ENCODE results near the gene POU6F1. TPM values are rescaled to one million over a fixed set of nuclear protein-coding genes. Genes with fewer than 3 reads are reported as not detected.

The POU6F1 gene
- total and polyA plus RNA-seq, 2 donors from 2014 or later = 5.2 to 20.0 TPM

- no peak overlapping the region for H3K4me3 ChIP-seq (ENCODE audit: low read length in 3 of 3)
- no peaks in the 10 kb centered on the region for H3K27me3 ChIP-seq (ENCODE audit: control insufficient read depth, insufficient read depth, low read length)
- no peak overlapping the region for H3K9ac ChIP-seq (ENCODE audit: low read length in 3 of 3)
- DNase-seq (no peak), FAIRE-seq (no peak)
- H3K9me3 ChIP-seq (ENCODE audit: control insufficient read depth in 2 of 3, insufficient read depth in 1 of 3, low read length in 3 of 3) = no peaks in the 10 kb centered on the region
- intact Hi-C loops (cut with DNase I) = no loop called here
- TF ChIP-seq CTCF (IDR thresholded peaks at IDR 0.05; ENCODE audit: borderline replicate concordance, extremely low read depth, insufficient read depth) = no peak
- no peaks in the 10 kb centered on the region for H3K4me1 ChIP-seq (ENCODE audit: control insufficient read depth in 2 of 3, insufficient read depth in 2 of 3, low read depth in 1 of 3, low read length in 3 of 3)
- no peak overlapping the region for H3K27ac ChIP-seq (ENCODE audit: low read depth in 2 of 2, low read length in 2 of 2)
- H3K36me3 ChIP-seq (ENCODE audit: control insufficient read depth in 2 of 3, insufficient read depth in 3 of 3, low read length in 3 of 3) = no peaks in the 10 kb centered on the region
Measured at GRCh38 chr12:51253276-51253675, 35.4 kb upstream of the POU6F1 start.

GRCh38 chr12:51247523-51248206 lies 29.8 kb upstream of the POU6F1 start:
- Histone ChIP-seq H3K4me3 (ENCODE audit: low read length in 3 of 3) (no peak overlapping the region), H3K36me3 (ENCODE audit: control insufficient read depth in 2 of 3, insufficient read depth in 3 of 3, low read length in 3 of 3) (peaks cover 0 to 21% (median 7%) of the 10 kb centered on the region in 3 donors), H3K27me3 (ENCODE audit: control insufficient read depth, insufficient read depth, low read length) (no peaks in the 10 kb centered on the region), H3K9ac (ENCODE audit: low read length in 3 of 3) (no peak overlapping the region), H3K9me3 (ENCODE audit: control insufficient read depth in 2 of 3, insufficient read depth in 1 of 3, low read length in 3 of 3) (no peaks in the 10 kb centered on the region), H3K4me1 (ENCODE audit: control insufficient read depth in 2 of 3, insufficient read depth in 2 of 3, low read depth in 1 of 3, low read length in 3 of 3) (peaks cover 3 to 18% (median 6%) of the 10 kb centered on the region in 3 donors), H3K27ac (ENCODE audit: low read depth in 2 of 2, low read length in 2 of 2) (peak overlapping the region; percentile 53 to 66)
- intact Hi-C loops (cut with DNase I) = no loop called here
- FAIRE-seq = no peak
- TF ChIP-seq CTCF (IDR thresholded peaks at IDR 0.05; ENCODE audit: borderline replicate concordance, extremely low read depth, insufficient read depth) = no peak
- DNase-seq = peak in 2 of 5 donors; percentile 27 to 34

- TF ChIP-seq CTCF (IDR thresholded peaks at IDR 0.05; ENCODE audit: borderline replicate concordance, extremely low read depth, insufficient read depth) = no peak
- peaks cover 3 to 24% (median 6%) of the 10 kb centered on the region in 3 donors for H3K4me1 ChIP-seq (ENCODE audit: control insufficient read depth in 2 of 3, insufficient read depth in 2 of 3, low read depth in 1 of 3, low read length in 3 of 3)
- intact Hi-C loops (cut with DNase I) = no loop called here
- no peaks in the 10 kb centered on the region for H3K9me3 ChIP-seq (ENCODE audit: control insufficient read depth in 2 of 3, insufficient read depth in 1 of 3, low read length in 3 of 3)
- peak overlapping the region; percentile 61 to 79 for H3K27ac ChIP-seq (ENCODE audit: low read depth in 2 of 2, low read length in 2 of 2)
- peak overlapping the region in 1 of 3 donors; percentile 37 for H3K9ac ChIP-seq (ENCODE audit: low read length in 3 of 3)
- peak overlapping the region in 1 of 3 donors; percentile 26 for H3K4me3 ChIP-seq (ENCODE audit: low read length in 3 of 3)
- peaks cover 4 to 30% (median 14%) of the 10 kb centered on the region in 3 donors for H3K36me3 ChIP-seq (ENCODE audit: control insufficient read depth in 2 of 3, insufficient read depth in 3 of 3, low read length in 3 of 3)
- DNase-seq (peak in 3 of 5 donors; percentile 12 to 51 (median 19)), FAIRE-seq (no peak)
- no peaks in the 10 kb centered on the region for H3K27me3 ChIP-seq (ENCODE audit: control insufficient read depth, insufficient read depth, low read length)
Measured at GRCh38 chr12:51246254-51246853, 28.5 kb upstream of the POU6F1 start.
